K562 (cell line): Measurements from ENCODE around the gene PNPLA1. TPM values are rescaled to one million over a fixed set of nuclear protein-coding genes. Genes with fewer than 3 reads are reported as not detected.

Experiments
- ATAC-seq: fragments of 200-7000 bp; cut with Tn5 transposase; 3 replicates; pipeline ENCODE4 v1.9.1; 2020; ENCODE audit warnings: moderate library complexity
- BruUV-seq: library from RNA; stranded (reverse); fragments of 400-500 nt; replicated peaks from 2 replicates; lab custom pipeline; 2021; lab: Mats Ljungman, UMichigan
- CTCF ChIA-PET: fragments of 300-600 bp; formaldehyde crosslinking; extraction: SDS; loops from one replicate; lab custom pipeline; 2021; ENCODE audit warnings: low intra/inter-chr PET ratio; lab: Yijun Ruan, JAX
- POLR2A ChIA-PET: fragments of 300-600, 350-650 bp; sonication (Branson Sonifier 250); formaldehyde crosslinking; extraction: SDS; loops from one replicate; lab custom pipeline; 2021; ENCODE audit warnings: antibody characterized with exemption, inconsistent platforms; lab: Yijun Ruan, JAX
- DNase-seq, 4 experiments: peaks; one replicate each; pipeline versions ENCODE4 v3.0.0 to v3.0.0-alpha.2; 2011 to 2018; ENCODE audit warnings: low spot score in 3 of 4, mixed read lengths in 3 of 4; ENCODE audit errors: extremely low read depth in 1 of 4
- FAIRE-seq: peaks from 2 replicates; lab custom pipeline; 2011; peaks lifted over from hg19 to GRCh38; lab: Jason Lieb, UNC
- H2AFZ ChIP-seq: 2 replicates; pipeline ENCODE4 v1.6.0; 2011; ENCODE audit warnings: low read depth, low read length, control low read depth, inconsistent platforms
- H3K27ac ChIP-seq: fragments of 200-600 bp; 3 replicates; pipeline ENCODE4 v1.8.0; 2011; ENCODE audit warnings: low read depth, mild to moderate bottlenecking, control low read depth, inconsistent platforms, low read length, moderate library complexity, mixed read lengths; ENCODE audit errors: extremely low read depth
- H3K27me3 ChIP-seq, 2 experiments: fragments of 300-600 bp in 1 of 2; 2 replicates in 1 of 2; 3 replicates in 1 of 2; pipeline versions ENCODE4 v1.6.0 to v1.8.0; 2011; ENCODE audit warnings: inconsistent platforms in 2 of 2, low read length in 2 of 2, mild to moderate bottlenecking in 1 of 2, mixed read lengths in 1 of 2, moderate library complexity in 1 of 2; ENCODE audit not compliant: control insufficient read depth in 2 of 2, insufficient read depth in 2 of 2
- H3K36me3 ChIP-seq: fragments of 300-600 bp; 3 replicates; pipeline ENCODE4 v1.8.0; 2011; ENCODE audit warnings: mild to moderate bottlenecking, low read length, inconsistent platforms; ENCODE audit not compliant: control insufficient read depth, insufficient read depth
- H3K4me1 ChIP-seq, 2 experiments: fragments of 200-600 bp in 1 of 2; replicated peaks in 1 of 2; 2 replicates in 1 of 2; 3 replicates in 1 of 2; pipeline versions ENCODE4 v1.5.1 to v1.8.0; 2011; ENCODE audit warnings: inconsistent platforms in 2 of 2, low read length in 2 of 2, mild to moderate bottlenecking in 1 of 2, mixed read lengths in 1 of 2, moderate library complexity in 1 of 2; ENCODE audit not compliant: control insufficient read depth in 2 of 2, insufficient read depth in 2 of 2
- H3K4me2 ChIP-seq: 2 replicates; pipeline ENCODE4 v1.6.1; 2011; ENCODE audit warnings: low read length, control low read depth, inconsistent platforms, mixed read lengths; ENCODE audit not compliant: insufficient read depth
- H3K4me3 ChIP-seq: fragments of 200-600 bp; sonication (generic), shearing (Covaris generic); 2 replicates; pipeline ENCODE4 v1.5.1; 2016; ENCODE audit warnings: control low read depth, inconsistent platforms
- H3K79me2 ChIP-seq: fragments of 200-600 bp; 3 replicates; pipeline ENCODE4 v1.8.0; 2011; ENCODE audit warnings: low read length, inconsistent platforms; ENCODE audit not compliant: control insufficient read depth, insufficient read depth
- H3K9ac ChIP-seq, 2 experiments: 2 replicates each; pipeline versions ENCODE4 v1.6.0 to v1.6.1; 2011; ENCODE audit warnings: low read depth in 2 of 2, low read length in 2 of 2, control low read depth in 1 of 2, inconsistent platforms in 1 of 2, mild to moderate bottlenecking in 1 of 2, mixed read lengths in 1 of 2; ENCODE audit not compliant: insufficient read depth in 1 of 2
- H3K9me1 ChIP-seq: one replicate; pipeline ENCODE4 v1.6.0; 2011; ENCODE audit warnings: inconsistent platforms, mild to moderate bottlenecking, low read length, moderate library complexity; ENCODE audit not compliant: control insufficient read depth, insufficient read depth
- H3K9me3 ChIP-seq: replicated peaks from 2 replicates; pipeline ENCODE4 v1.5.1; 2011; ENCODE audit warnings: low read depth, low read length, inconsistent platforms; ENCODE audit not compliant: control insufficient read depth, insufficient read depth
- H4K20me1 ChIP-seq: replicated peaks from 2 replicates; pipeline ENCODE4 v1.6.1; 2011; ENCODE audit warnings: low read length, inconsistent platforms, mixed read lengths; ENCODE audit not compliant: control insufficient read depth, insufficient read depth
- CHD1 ChIP-seq: fragments of 200-600 bp; sonication (generic); IDR thresholded peaks from one replicate; pipeline ENCODE4 v1.6.1; 2012; ENCODE audit warnings: mild to moderate bottlenecking, moderate library complexity, low read length, inconsistent platforms
- FOXA1 ChIP-seq: fragments of 450-650 bp; IDR thresholded peaks from 2 replicates; pipeline ENCODE4 v1.6.1; 2016; ENCODE audit warnings: mild to moderate bottlenecking, borderline replicate concordance
- NFIC ChIP-seq: fragments of 450-650 bp; IDR thresholded peaks from 2 replicates; pipeline ENCODE4 v1.6.1; 2017; ENCODE audit warnings: mild to moderate bottlenecking, inconsistent platforms
- PBX2 ChIP-seq, 2 experiments: IDR thresholded peaks in 1 of 2; conservative IDR thresholded peaks in 1 of 2; 2 replicates each; pipeline ENCODE4 v1.6.1; 2016; ENCODE audit warnings: low read depth in 2 of 2, mild to moderate bottlenecking in 1 of 2, missing compliant biosample characterization in 1 of 2, missing genetic modification characterization in 1 of 2, moderate library complexity in 1 of 2
- PKNOX1 ChIP-seq: fragments of 450-650 bp; IDR thresholded peaks from 2 replicates; pipeline ENCODE4 v1.6.1; 2016
- YY1 ChIP-seq, 3 experiments: IDR thresholded peaks; 2 replicates each; pipeline ENCODE4 v1.6.1; 2011; ENCODE audit warnings: low read length in 2 of 3, mild to moderate bottlenecking in 2 of 3, moderate library complexity in 2 of 3, borderline replicate concordance in 1 of 3, control low read depth in 1 of 3, low read depth in 1 of 3; ENCODE audit not compliant: insufficient read depth in 3 of 3, insufficient replicate concordance in 2 of 3, control insufficient read depth in 1 of 3, insufficient read length in 1 of 3; ENCODE audit errors: extremely low read depth in 1 of 3
- ZNF24 ChIP-seq: fragments of 450-650 bp; IDR thresholded peaks from 2 replicates; pipeline ENCODE4 v1.6.1; 2016
- WGBS: fragments of 100-300 bp; shearing (Covaris generic); methylation state at CpG from one replicate; pipeline ENCODE4 v1.1.6; 2016; ENCODE audit warnings: low coverage, mixed read lengths; ENCODE audit not compliant: insufficient coverage; ENCODE audit errors: missing lambda C conversion rate; 5-methylcytosine and 5-hydroxymethylcytosine counted together
- in situ Hi-C: fragments of 300-500 bp; cut with MboI; formaldehyde crosslinking; loops from 4 replicates; pipeline ENCODE4 v1.15.0; 2018; ENCODE audit warnings: inconsistent platforms, mixed read lengths
- intact Hi-C: fragments of 100-400 bp; cut with micrococcal nuclease; formaldehyde crosslinking; loops from 2 replicates; pipeline ENCODE4 v1.14.2; 2022
- polyA plus RNA-seq, 8 experiments: library from polyadenylated mRNA; depleted of rRNA in 4 of 8; stranded (reverse) in 5 of 8; unstranded in 3 of 8; fragments of >200 nt; fragmentation: Nextera tagmentation in 2 of 8; fragmentation: Illumina TruSeq in 1 of 8; extraction: Ambion mirVana in 2 of 8; extraction: Trizol in 1 of 8; gene quantifications; 2 replicates each; pipeline versions ENCODE4 v1.2.1 to v1.2.3, GENCODE V29; 2011 to 2014; ENCODE audit warnings: inconsistent platforms in 1 of 8, missing spikeins in 1 of 8
- total RNA-seq, 7 experiments: library from RNA; depleted of rRNA in 6 of 7; stranded (reverse); fragments of >200 nt in 6 of 7; fragmentation: Illumina TruSeq in 2 of 7; extraction: Trizol in 2 of 7; gene quantifications; 2 replicates each; pipeline versions ENCODE4 v1.2.1 to v1.2.3, GENCODE V29; 2011 to 2021; ENCODE audit warnings: low replicate concordance in 1 of 7

The PNPLA1 gene
- total and polyA plus RNA-seq, 9 of the 15 experiments (the other 6 are each of a cell fraction or from before 2014, with no cell fraction given): 0.04 to 0.27 (median 0.13) TPM; not detected in 2

- Histone ChIP-seq H3K27ac (no peak overlapping the region), H4K20me1 (no peaks in the 10 kb centered on the region; the same call in 1 of the 2 replicates), H3K9me3 (no peaks in the 10 kb centered on the region), H3K79me2 (no peaks in the 10 kb centered on the region), H3K4me3 (no peak overlapping the region), H3K4me2 (no peak overlapping the region), H3K9ac (no peak overlapping the region), H3K4me1 (peaks cover 0 to 5% of the 10 kb centered on the region in 2 experiments; a peak in 2 of 5 replicates), H3K9me1 (no peaks in the 10 kb centered on the region), H3K36me3 (no peaks in the 10 kb centered on the region), H2AFZ (no peak overlapping the region), H3K27me3 (peaks cover 22 to 68% of the 10 kb centered on the region in 2 experiments; a peak in 4 of 5 replicates)
- ATAC-seq: no peak
- no TSS peak for BruUV-seq
- 0% methylated on average over 2 of the region's 2 CpGs for WGBS
- TF ChIP-seq ZNF24 (peak; percentile 85), CHD1 (no peak), FOXA1 (no peak)
- intact Hi-C loops: loop anchor here (2.0 kb wide), 1 partner anchor 15 kb away; no protein-coding TSS in a partner anchor
- ChIA-PET POLR2A (interaction anchor here (1.2 kb wide), 1 partner anchor 12 kb away, joined by 3 read pairs; no protein-coding TSS in a partner anchor), CTCF (no interaction called here)
- no peak for FAIRE-seq
- in situ Hi-C loops: no loop called here
- no peak for DNase-seq
These were observed 47.8 kb downstream of the PNPLA1 start for GRCh38 chr6:36317623-36318022.

GRCh38 chr6:36318690-36319435 lies 49.0 kb downstream of the PNPLA1 start:
- H3K4me3 ChIP-seq: no peak overlapping the region
- no peak overlapping the region for H3K9ac ChIP-seq
- H3K27me3 ChIP-seq: peaks cover 22 to 74% of the 10 kb centered on the region in 2 experiments; a peak in 4 of 5 replicates
- no peaks in the 10 kb centered on the region for H3K79me2 ChIP-seq
- H2AFZ ChIP-seq: no peak overlapping the region
- no peaks in the 10 kb centered on the region for H4K20me1 ChIP-seq
- BruUV-seq: no TSS peak
- H3K36me3 ChIP-seq: no peaks in the 10 kb centered on the region
- in situ Hi-C loops (no loop called here), intact Hi-C loops (loop anchor here (2.0 kb wide), 1 partner anchor 16 kb away; no protein-coding TSS in a partner anchor)
- peaks cover 0 to 5% of the 10 kb centered on the region in 2 experiments; a peak in 2 of 5 replicates for H3K4me1 ChIP-seq
- H3K9me3 ChIP-seq: no peaks in the 10 kb centered on the region
- CTCF ChIA-PET: no interaction called here
- WGBS: 2% methylated on average over 6 of the region's 6 CpGs
- no peak for FAIRE-seq
- no peaks in the 10 kb centered on the region for H3K9me1 ChIP-seq
- no peak overlapping the region for H3K4me2 ChIP-seq
- no peak for DNase-seq
- no peak overlapping the region for H3K27ac ChIP-seq
- POLR2A ChIA-PET: interaction anchor here (0.6 to 1.5 kb wide), 9 partner anchors 10 to 334 kb away, joined by 3 to 6 read pairs (median 3); no protein-coding TSS in a partner anchor
- ATAC-seq: peak; percentile 36; the same call in 1 of the 3 replicates
- TF ChIP-seq YY1 (IDR thresholded peaks at IDR 0.05; ENCODE audit: borderline replicate concordance in 1 of 3, control insufficient read depth in 1 of 3, extremely low read depth in 1 of 3, insufficient read depth in 3 of 3, insufficient read length in 1 of 3, insufficient replicate concordance in 2 of 3, low read depth in 1 of 3, low read length in 2 of 3): no peak
- 0 out of 2 replicates have a peak, but pooled peaks have one; percentile 20 for TF ChIP-seq NFIC
- peak; percentile 93 for TF ChIP-seq PKNOX1
- TF ChIP-seq PBX2 (CRISPR knock-in tag; IDR thresholded peaks at IDR 0.05; ENCODE audit: low read depth): peak; percentile 36; the same call in 1 of the 2 replicates
- TF ChIP-seq PBX2 (tag; conservative IDR thresholded peaks at IDR 0.05; ENCODE audit: low read depth): peak; percentile 78
